CD14-positive monocyte (primary cell): ENCODE results near the gene SPINT1. TPM values are rescaled to one million over a fixed set of nuclear protein-coding genes. Genes with fewer than 3 reads are reported as not detected.

ENCODE experiments used
- DNase-seq, 3 donors: peaks; one replicate each; pipeline ENCODE4 v3.0.0-alpha.2; 2011 to 2022
- H2AFZ ChIP-seq: 2 replicates; pipeline ENCODE4 v1.6.0; 2012; ENCODE audit warnings: mild to moderate bottlenecking, low read depth, low read length, inconsistent platforms; ENCODE audit not compliant: insufficient read depth, poor library complexity, severe bottlenecking
- H3K27ac ChIP-seq, 2 donors: 1 replicate in 1 of 2; 2 replicates in 1 of 2; pipeline ENCODE4 v1.5.1; 2012 to 2013; ENCODE audit warnings: low read length in 2 of 2, control low read depth in 1 of 2, inconsistent platforms in 1 of 2, low read depth in 1 of 2, mild to moderate bottlenecking in 1 of 2
- H3K27me3 ChIP-seq, 2 donors: one replicate each; pipeline versions ENCODE4 v1.6.0 to v1.6.1; 2011 to 2013; ENCODE audit warnings: low read length in 2 of 2; ENCODE audit not compliant: control insufficient read depth in 2 of 2, insufficient read depth in 2 of 2
- H3K36me3 ChIP-seq, 2 donors: replicated peaks in 1 of 2; 1 replicate in 1 of 2; 2 replicates in 1 of 2; pipeline versions ENCODE4 v1.5.1 to v1.6.1; 2012 to 2013; ENCODE audit warnings: low read length in 2 of 2, control low read depth in 1 of 2, inconsistent platforms in 1 of 2, mild to moderate bottlenecking in 1 of 2; ENCODE audit not compliant: insufficient read depth in 2 of 2, control insufficient read depth in 1 of 2
- H3K4me1 ChIP-seq, 2 donors: 1 replicate in 1 of 2; 2 replicates in 1 of 2; pipeline versions ENCODE4 v1.5.1 to v1.6.1; 2012 to 2013; ENCODE audit warnings: low read length in 2 of 2, control low read depth in 1 of 2, inconsistent platforms in 1 of 2, mild to moderate bottlenecking in 1 of 2, moderate library complexity in 1 of 2; ENCODE audit not compliant: insufficient read depth in 2 of 2, control insufficient read depth in 1 of 2
- H3K4me2 ChIP-seq: replicated peaks from 2 replicates; pipeline ENCODE3; 2012; ENCODE audit warnings: low read length, moderate library complexity, mild to moderate bottlenecking; ENCODE audit not compliant: poor library complexity, severe bottlenecking; ENCODE audit errors: extremely low read depth
- H3K4me3 ChIP-seq, 3 experiments: fragments of 200-600 bp in 1 of 3; sonication (generic) in 1 of 3; replicated peaks in 1 of 3; 1 replicate in 2 of 3; 2 replicates in 1 of 3; pipeline ENCODE4 v1.5.1; 2011 to 2013; ENCODE audit warnings: low read length in 3 of 3, mild to moderate bottlenecking in 3 of 3, control low read depth in 2 of 3, low read depth in 2 of 3, inconsistent platforms in 1 of 3, moderate library complexity in 1 of 3
- H3K79me2 ChIP-seq: 2 replicates; pipeline ENCODE4 v1.6.0; 2012; ENCODE audit warnings: mild to moderate bottlenecking, control low read depth, inconsistent platforms, low read length, moderate library complexity; ENCODE audit not compliant: insufficient read depth
- H3K9ac ChIP-seq: 2 replicates; pipeline ENCODE4 v1.6.0; 2017; ENCODE audit warnings: low read length, mild to moderate bottlenecking; ENCODE audit not compliant: insufficient read depth, poor library complexity, severe bottlenecking
- H3K9me3 ChIP-seq, 2 donors: replicated peaks in 1 of 2; 1 replicate in 1 of 2; 2 replicates in 1 of 2; pipeline versions ENCODE4 v1.5.1 to v1.6.1; 2012 to 2013; ENCODE audit warnings: low read length in 2 of 2, control low read depth in 1 of 2; ENCODE audit not compliant: control insufficient read depth in 1 of 2, insufficient read depth in 1 of 2
- H4K20me1 ChIP-seq: 2 replicates; pipeline ENCODE4 v1.6.0; 2012; ENCODE audit warnings: mild to moderate bottlenecking, low read length, control low read depth, moderate library complexity; ENCODE audit not compliant: insufficient read depth
- H3K27ac Mint-ChIP-seq, 7 donors: one replicate each; pipeline ENCODE4 v1.8.0; 2020; ENCODE audit warnings: mild to moderate bottlenecking in 7 of 7, mixed read lengths in 7 of 7, moderate library complexity in 6 of 7, inconsistent platforms in 2 of 7
- H3K27me3 Mint-ChIP-seq, 3 donors: one replicate each; pipeline ENCODE4 v1.8.0; 2021 to 2022; ENCODE audit warnings: low read depth in 3 of 3, mild to moderate bottlenecking in 3 of 3, mixed read lengths in 3 of 3, moderate library complexity in 3 of 3, inconsistent platforms in 1 of 3
- H3K36me3 Mint-ChIP-seq, 2 donors: one replicate each; pipeline ENCODE4 v1.8.0; 2020; ENCODE audit warnings: mixed read lengths in 2 of 2, inconsistent platforms in 1 of 2, mild to moderate bottlenecking in 1 of 2
- H3K4me1 Mint-ChIP-seq: one replicate; pipeline ENCODE4 v1.8.0; 2020; ENCODE audit warnings: mild to moderate bottlenecking, mixed read lengths
- H3K4me3 Mint-ChIP-seq, 2 donors: one replicate each; pipeline ENCODE4 v1.8.0; 2020; ENCODE audit warnings: mild to moderate bottlenecking in 2 of 2, mixed read lengths in 2 of 2, moderate library complexity in 1 of 2
- H3K9me3 Mint-ChIP-seq, 7 donors: one replicate each; pipeline ENCODE4 v1.8.0; 2020 to 2022; ENCODE audit warnings: mixed read lengths in 7 of 7, mild to moderate bottlenecking in 6 of 7, moderate library complexity in 6 of 7, inconsistent platforms in 2 of 7
- WGBS: methylation state at CpG from one replicate; pipeline ENCODE4 v1.1.5; 2013; ENCODE audit warnings: missing lambda C conversion rate; ENCODE audit not compliant: insufficient coverage; 5-methylcytosine and 5-hydroxymethylcytosine counted together
- intact Hi-C, 2 donors: fragments of 100-400 bp; cut with micrococcal nuclease; formaldehyde crosslinking; loops; one replicate each; pipeline versions ENCODE4 v1.15.0 to v1.15.1; 2023
- polyA plus RNA-seq, 3 donors: library from polyadenylated mRNA; depleted of rRNA in 1 of 3; unstranded in 2 of 3; stranded (reverse) in 1 of 3; fragments of 300-500 nt in 2 of 3; fragments of >200 nt in 1 of 3; fragmentation: Illumina TruSeq in 2 of 3; gene quantifications; 1 replicate in 2 of 3; 2 replicates in 1 of 3; pipeline ENCODE4 v1.2.3, GENCODE V29; 2012 to 2021
- TF ChIP-seq, protein P1 (sequence below): fragments of 200-600 bp; IDR thresholded peaks from one replicate; pipeline ENCODE4 v1.8.0; 2022; ENCODE audit warnings: antibody characterized with exemption, mild to moderate bottlenecking

SPINT1 gene
- polyA plus RNA-seq, 3 donors, result 17.1 to 46.5 (median 21.5) TPM

DNA sequence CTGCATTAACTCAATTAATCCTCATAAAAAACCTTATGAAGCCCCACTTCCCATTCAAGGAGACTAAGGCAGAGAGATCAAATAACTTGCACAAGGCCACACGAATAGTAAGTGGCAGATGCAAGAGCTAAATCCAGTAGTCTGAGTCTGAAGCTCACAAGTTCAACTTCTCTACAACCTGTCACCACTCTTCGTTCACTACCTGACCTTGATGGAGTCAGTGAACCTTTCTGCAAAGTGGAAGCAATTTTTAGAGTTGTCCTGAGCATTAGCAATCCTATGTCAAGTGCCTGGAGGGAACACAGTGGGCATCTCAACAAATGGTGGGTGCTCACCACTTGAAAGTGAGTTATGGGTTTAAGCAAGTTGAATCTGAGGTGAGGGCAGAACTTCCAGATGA lies 2.1 kb upstream of the SPINT1 start:
- no peaks in the 10 kb centered on the region for H4K20me1 ChIP-seq
- Mint-ChIP-seq H3K27ac (no peak overlapping the region), H3K36me3 (peaks cover 0 to 7% of the 10 kb centered on the region in 2 donors), H3K4me3 (no peak overlapping the region), H3K9me3 (peaks cover 0 to 6% (median 2%) of the 10 kb centered on the region in 7 donors), H3K27me3 (peaks cover 12 to 37% (median 18%) of the 10 kb centered on the region in 3 donors), H3K4me1 (peaks cover 24% of the 10 kb centered on the region)
- DNase-seq, result no peak
- no peak overlapping the region for H3K4me2 ChIP-seq
- peaks cover 0 to 2% of the 10 kb centered on the region in 2 donors for H3K9me3 ChIP-seq
- no peaks in the 10 kb centered on the region for H3K79me2 ChIP-seq
- H3K27me3 ChIP-seq, result peaks cover 6 to 17% of the 10 kb centered on the region in 2 donors
- H3K36me3 ChIP-seq, result no peaks in the 10 kb centered on the region
- no peak overlapping the region for H3K27ac ChIP-seq
- no peak overlapping the region for H3K4me3 ChIP-seq
- peaks cover 24 to 33% of the 10 kb centered on the region in 2 donors for H3K4me1 ChIP-seq
- no peak overlapping the region for H3K9ac ChIP-seq
- no CpG with 5 or more reads among the region's 2 CpGs for WGBS
- TF ChIP-seq, protein P1, sequence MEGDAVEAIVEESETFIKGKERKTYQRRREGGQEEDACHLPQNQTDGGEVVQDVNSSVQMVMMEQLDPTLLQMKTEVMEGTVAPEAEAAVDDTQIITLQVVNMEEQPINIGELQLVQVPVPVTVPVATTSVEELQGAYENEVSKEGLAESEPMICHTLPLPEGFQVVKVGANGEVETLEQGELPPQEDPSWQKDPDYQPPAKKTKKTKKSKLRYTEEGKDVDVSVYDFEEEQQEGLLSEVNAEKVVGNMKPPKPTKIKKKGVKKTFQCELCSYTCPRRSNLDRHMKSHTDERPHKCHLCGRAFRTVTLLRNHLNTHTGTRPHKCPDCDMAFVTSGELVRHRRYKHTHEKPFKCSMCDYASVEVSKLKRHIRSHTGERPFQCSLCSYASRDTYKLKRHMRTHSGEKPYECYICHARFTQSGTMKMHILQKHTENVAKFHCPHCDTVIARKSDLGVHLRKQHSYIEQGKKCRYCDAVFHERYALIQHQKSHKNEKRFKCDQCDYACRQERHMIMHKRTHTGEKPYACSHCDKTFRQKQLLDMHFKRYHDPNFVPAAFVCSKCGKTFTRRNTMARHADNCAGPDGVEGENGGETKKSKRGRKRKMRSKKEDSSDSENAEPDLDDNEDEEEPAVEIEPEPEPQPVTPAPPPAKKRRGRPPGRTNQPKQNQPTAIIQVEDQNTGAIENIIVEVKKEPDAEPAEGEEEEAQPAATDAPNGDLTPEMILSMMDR, result no peak
- intact Hi-C loops, result no loop called here
- H2AFZ ChIP-seq, result no peak overlapping the region

DNA sequence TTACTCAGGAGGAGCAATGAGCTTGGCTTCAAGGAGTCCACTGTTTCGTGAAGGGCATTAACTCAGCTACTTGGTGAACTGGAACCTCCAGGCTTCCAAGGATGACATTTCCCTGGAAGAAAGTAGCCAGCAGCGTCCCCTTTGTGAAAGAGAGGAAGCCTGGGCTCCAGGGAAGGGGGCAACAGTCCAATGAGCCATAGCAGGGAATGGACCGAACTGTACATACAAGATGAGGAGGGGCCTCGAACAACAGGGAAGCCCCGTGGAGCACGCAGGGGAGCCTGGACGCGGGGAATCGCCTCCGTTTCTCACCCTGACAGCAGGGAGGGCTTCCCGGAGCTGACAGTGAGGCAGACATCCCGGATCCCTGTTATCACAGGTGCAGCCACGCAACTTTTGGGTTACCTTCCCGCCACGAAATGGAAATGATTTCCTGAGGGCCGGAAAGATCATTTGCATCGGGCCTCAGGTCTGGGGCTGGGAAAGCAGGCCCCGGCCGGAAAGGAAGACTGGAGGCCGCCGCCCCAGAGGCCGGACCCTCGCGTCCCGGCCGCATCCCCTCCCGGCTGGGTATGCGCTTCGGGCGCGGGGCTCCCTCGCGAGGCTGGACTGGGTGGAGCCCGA lies 475 bp upstream of the SPINT1 start:
- H3K36me3 ChIP-seq, result no peaks in the 10 kb centered on the region
- peaks cover 0 to 6% (median 2%) of the 10 kb centered on the region in 7 donors for H3K9me3 Mint-ChIP-seq
- TF ChIP-seq, protein P1, result no peak
- H3K9me3 ChIP-seq, result peaks cover 0 to 2% of the 10 kb centered on the region in 2 donors
- H4K20me1 ChIP-seq, result no peaks in the 10 kb centered on the region
- peaks cover 0 to 7% of the 10 kb centered on the region in 2 donors for H3K36me3 Mint-ChIP-seq
- peaks cover 40 to 50% of the 10 kb centered on the region in 2 donors for H3K4me1 ChIP-seq
- peak overlapping the region; percentile 94 for H2AFZ ChIP-seq
- peaks cover 8% of the 10 kb centered on the region for H3K79me2 ChIP-seq
- H3K4me3 Mint-ChIP-seq, result peak overlapping the region; percentile 75 to 85
- no peak overlapping the region for H3K27ac ChIP-seq
- peak overlapping the region; percentile 99 for H3K4me2 ChIP-seq
- H3K27ac Mint-ChIP-seq, result no peak overlapping the region
- no peak for DNase-seq
- peaks cover 12 to 37% (median 18%) of the 10 kb centered on the region in 3 donors for H3K27me3 Mint-ChIP-seq
- peaks cover 6 to 17% of the 10 kb centered on the region in 2 donors for H3K27me3 ChIP-seq
- peak overlapping the region; percentile 52 for H3K9ac ChIP-seq
- intact Hi-C loops, result no loop called here
- peak overlapping the region in 1 of 3 experiments; percentile 94 for H3K4me3 ChIP-seq
- 33% methylated on average over 34 of the region's 34 CpGs for WGBS
- H3K4me1 Mint-ChIP-seq, result peaks cover 40% of the 10 kb centered on the region
